ENCODE measurements around the gene ERGIC1. TPM values are rescaled to one million over a fixed set of nuclear protein-coding genes. Genes with fewer than 3 reads are reported as not detected.
"Not testable (repeated sequence)": the region's sequence is repeated elsewhere in the genome, so short reads cannot be mapped to it uniquely, and the experiment has no call there.

Gene ERGIC1
- total RNA-seq, 1 experiment from 2014 or later = 28.7 TPM

GRCh38 chr5:172841256-172841655, 7.2 kb downstream of the ERGIC1 start:
- DNase-seq (ENCODE audit: low spot score) = peak; percentile 82
- in situ Hi-C loops (cut with HindIII; ENCODE audit: low sequenced_read_pairs) = no loop called here

DNA sequence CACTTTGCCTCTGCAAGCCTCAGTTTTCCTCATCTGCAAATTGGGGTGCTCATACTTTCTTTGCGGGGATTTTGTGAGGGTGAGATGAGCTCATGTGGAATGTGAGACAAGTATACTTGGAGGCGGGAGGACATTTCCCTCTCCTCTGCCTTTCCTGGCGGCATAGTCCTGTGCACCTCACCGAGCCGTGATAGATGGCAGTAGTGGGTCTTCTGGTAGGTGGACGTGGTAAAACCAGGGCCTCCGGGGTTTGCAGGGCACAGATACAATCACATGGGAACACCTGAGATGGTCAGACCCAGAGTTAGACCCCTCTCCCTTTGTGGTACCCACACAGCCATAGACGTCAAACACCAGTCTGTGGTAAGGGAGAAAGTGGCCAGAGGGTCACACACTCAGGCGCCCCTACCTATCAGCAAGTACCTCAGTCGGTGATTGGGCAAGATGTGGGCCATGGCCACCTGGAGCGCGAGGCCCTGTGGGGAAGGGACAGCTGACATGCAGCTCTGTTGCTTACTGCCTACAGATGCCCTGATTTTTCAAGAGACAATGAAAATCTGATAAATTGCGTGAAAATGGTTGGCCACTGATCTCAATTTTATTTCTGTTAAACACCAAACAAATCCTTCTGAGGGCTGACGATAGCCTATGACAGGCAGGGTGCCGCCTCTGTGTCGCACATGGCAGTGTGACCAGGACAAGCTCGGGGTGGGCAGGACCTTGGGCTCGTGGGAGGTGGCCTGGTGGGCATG, 9.9 kb downstream of the ERGIC1 start:
- in situ Hi-C loops (cut with HindIII; ENCODE audit: low sequenced_read_pairs) = no loop called here

DNA sequence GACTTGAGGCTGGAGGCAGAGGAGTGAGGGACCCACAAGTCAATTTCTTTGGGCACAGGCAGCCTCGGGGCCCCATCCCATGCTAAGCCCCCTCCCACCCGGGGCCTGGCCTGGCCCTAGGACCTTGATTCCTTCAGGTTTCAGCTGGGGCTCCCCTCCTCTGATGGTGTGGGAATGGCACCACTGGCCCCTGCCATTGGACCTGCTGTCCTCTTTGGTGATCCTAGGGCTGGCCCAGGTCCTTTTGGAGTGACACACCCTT, 10.5 kb downstream of the ERGIC1 start:
- in situ Hi-C loops (cut with HindIII; ENCODE audit: low sequenced_read_pairs) = no loop called here
- DNase-seq (ENCODE audit: low spot score) = no peak

More for the DNA sequence above, 9.9 kb downstream of the ERGIC1 start:
- peak; percentile 70 for DNase-seq (ENCODE audit: low spot score)

DNA sequence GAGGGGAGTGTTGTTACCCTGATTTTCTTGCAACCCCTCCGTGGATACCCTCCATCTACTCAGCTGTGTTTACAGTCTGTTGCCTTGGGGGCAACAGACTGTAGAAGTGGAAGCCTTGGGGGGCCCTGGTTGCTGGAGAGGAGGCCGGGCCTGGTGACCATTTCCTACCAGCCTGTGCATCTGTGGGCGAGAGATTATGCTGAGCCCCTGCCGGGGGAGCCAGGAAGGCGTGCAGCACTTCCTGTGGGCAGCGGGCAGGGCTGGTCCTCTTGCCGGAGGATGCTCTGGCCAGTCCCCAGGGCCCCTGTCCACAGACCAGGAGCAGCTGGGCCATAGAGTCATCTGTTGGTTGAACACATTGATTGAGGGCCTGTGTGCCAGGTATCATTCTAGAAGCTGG, 11.1 kb downstream of the ERGIC1 start:
- DNase-seq (ENCODE audit: low spot score) = peak; percentile 54
- in situ Hi-C loops (cut with HindIII; ENCODE audit: low sequenced_read_pairs) = no loop called here

GRCh38 chr5:172845576-172845975, 11.5 kb downstream of the ERGIC1 start:
- in situ Hi-C loops (cut with HindIII; ENCODE audit: low sequenced_read_pairs) = no loop called here
- DNase-seq (ENCODE audit: low spot score) = no peak

DNA sequence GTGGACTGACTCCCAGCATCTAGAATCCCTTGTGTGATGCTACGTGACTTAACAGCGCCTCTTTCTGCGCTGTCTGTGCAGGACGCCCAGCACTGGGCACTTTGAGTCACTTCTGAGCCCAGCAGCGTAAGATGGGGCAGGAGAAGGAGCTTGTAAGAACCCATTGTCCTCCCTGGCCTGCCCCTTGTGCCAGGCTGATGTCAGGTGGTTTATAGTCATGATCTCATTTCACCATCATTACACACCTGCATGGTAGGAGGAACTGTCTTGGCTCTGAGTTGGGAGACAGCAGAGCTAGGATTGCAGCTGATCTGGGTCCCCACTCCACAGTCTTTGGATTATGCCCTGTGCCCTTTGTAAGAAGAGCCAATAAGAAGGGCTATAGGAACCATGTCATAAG, 12.2 kb downstream of the ERGIC1 start:
- in situ Hi-C loops (cut with HindIII; ENCODE audit: low sequenced_read_pairs) = no loop called here
- DNase-seq (ENCODE audit: low spot score) = no peak

DNA sequence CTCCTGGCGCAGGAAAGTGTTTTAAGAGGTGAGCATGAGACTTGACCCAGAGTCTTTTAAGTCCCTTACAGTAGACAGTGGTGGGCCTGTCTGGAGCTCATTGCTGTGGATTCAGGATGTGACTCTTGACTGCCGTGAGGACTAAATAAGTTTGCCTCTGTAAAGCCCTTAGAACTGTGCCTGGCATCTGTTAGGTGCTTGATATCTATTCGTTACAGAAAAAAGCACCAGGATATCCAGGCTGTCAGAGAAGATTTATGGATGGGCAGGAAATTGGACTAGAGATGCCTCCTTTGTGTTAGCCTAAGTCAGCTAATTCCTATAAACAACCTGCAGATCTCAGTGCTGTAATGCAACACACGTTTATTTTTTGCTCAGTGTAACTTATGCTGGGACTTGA, 12.6 kb downstream of the ERGIC1 start:
- in situ Hi-C loops (cut with HindIII; ENCODE audit: low sequenced_read_pairs) = no loop called here
- DNase-seq (ENCODE audit: low spot score) = no peak

DNA sequence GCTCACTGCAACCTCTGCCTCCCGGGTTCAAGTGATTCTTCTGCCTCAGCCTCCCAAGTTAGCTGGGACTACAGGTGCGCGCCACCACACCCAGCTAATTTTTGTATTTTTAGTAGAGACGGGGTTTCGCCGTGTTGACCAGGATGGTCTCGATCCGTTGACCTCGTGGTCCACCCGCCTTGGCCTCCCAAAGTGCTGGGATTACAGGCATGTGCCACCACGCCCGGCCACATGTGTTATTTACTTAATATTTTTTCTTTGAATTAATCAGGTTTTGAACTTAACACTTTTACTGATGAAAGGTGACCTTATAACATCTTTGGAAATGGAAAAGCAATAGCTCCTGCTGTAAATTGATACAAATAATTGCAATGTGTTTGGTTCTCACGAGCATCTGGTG, 13.5 kb downstream of the ERGIC1 start:
- DNase-seq (ENCODE audit: low spot score); in situ Hi-C loops (cut with HindIII; ENCODE audit: low sequenced_read_pairs): not testable (repeated sequence)

DNA sequence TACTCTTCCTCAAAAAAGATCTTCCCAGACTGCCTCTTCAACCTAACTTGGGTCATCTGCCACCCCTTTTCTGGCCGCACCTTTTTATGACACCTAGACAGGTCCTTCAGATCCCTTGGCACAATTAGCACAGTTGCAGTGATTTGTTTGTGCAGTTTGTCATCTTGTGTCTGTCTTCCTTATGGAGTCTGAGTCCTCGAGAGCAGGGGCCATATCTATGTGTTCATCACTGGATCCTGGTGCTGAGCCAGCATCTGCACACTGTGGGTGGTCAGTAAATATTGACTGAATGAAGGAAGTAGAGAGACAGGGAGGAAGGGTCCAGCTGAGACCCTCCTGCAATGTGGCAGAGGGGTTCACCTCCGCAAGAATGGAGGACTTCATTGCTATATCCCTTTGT, 14.4 kb downstream of the ERGIC1 start:
- in situ Hi-C loops (cut with HindIII; ENCODE audit: low sequenced_read_pairs) = no loop called here
- no peak for DNase-seq (ENCODE audit: low spot score)

DNA sequence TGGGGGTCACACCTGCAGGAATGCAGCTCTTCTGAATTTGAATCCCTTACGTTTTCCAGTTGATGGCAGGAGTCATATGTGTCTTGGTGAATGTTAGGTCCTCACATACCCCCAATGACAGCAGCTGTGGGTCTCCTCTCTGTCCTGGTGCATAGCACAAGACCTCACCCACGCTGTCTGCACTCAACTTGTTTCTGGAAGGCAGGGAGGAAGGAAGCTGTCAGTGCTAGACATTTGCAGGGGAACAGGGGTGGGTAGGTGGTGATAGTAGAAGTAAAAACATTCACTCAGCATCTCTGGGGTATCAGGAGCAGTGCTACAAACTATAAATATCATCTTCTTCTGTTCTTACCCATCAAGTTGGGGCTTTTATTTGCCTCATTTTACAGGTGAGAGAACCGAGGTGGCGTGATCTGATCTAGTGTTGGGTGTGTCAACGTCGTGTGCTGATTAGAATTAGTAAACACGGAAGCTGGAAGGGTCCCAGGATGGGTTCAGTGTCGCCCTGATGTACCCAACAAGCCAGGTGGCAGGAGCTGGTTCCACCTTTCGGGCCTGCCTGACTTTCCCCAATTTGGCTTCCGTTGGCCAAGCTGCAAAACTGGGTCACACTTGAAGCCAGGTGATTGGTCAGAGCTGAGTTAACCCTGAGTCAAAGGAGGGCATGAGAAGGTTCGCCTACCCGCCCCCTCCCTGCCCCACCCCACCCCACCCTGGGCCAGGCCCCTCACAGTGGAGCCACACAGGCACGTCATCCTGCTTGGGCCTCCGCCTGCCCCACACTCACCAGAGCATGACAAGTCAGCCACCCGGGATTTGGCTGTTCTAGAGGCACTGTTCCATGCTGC, 15.8 kb downstream of the ERGIC1 start:
- peak; percentile 59 for DNase-seq (ENCODE audit: low spot score)
- in situ Hi-C loops (cut with HindIII; ENCODE audit: low sequenced_read_pairs) = no loop called here

DNA sequence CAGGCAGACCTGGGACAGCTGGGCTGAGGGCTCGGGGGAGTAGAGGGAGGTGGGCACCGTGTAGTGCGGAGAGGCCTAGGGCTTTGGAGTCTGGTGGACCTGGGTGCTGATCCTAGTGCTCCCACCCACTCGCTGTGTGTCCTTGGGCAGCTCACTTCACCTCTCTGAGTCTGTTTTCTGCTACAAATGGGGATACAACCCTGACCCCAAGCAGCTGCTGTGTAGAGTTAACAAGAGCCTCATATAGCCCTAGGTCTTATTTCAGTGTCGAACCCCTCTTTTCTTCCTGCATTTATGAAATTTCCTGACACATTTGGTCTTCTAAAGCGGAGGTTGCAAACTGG, 16.4 kb downstream of the ERGIC1 start:
- in situ Hi-C loops (cut with HindIII; ENCODE audit: low sequenced_read_pairs) = no loop called here
- no peak for DNase-seq (ENCODE audit: low spot score)

DNA sequence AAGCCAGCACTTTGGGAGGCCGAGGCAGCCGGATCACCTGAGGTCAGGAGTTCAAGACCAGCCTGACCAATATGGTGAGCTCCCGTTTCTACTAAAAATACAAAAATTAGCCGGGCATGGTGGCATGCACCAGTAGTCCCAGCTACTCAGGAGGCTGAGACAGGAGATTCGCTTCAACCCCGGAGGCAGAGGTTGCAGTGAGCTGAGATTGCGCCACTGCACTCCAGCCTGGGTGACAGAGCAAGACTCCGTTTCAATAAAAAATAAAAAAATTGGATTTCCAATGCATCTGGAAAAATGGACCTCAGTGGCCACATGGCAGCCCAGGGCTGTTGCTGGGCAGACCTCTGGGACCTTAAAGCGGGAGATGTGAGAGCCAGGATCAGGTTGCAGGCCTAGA, 17.2 kb downstream of the ERGIC1 start:
- in situ Hi-C loops (cut with HindIII; ENCODE audit: low sequenced_read_pairs); DNase-seq (ENCODE audit: low spot score): not testable (repeated sequence)

- in situ Hi-C loops (cut with HindIII; ENCODE audit: low sequenced_read_pairs) = no loop called here
- no peak for DNase-seq (ENCODE audit: low spot score)
Observed at GRCh38 chr5:172852490-172853354, 18.7 kb downstream of the ERGIC1 start.

DNA sequence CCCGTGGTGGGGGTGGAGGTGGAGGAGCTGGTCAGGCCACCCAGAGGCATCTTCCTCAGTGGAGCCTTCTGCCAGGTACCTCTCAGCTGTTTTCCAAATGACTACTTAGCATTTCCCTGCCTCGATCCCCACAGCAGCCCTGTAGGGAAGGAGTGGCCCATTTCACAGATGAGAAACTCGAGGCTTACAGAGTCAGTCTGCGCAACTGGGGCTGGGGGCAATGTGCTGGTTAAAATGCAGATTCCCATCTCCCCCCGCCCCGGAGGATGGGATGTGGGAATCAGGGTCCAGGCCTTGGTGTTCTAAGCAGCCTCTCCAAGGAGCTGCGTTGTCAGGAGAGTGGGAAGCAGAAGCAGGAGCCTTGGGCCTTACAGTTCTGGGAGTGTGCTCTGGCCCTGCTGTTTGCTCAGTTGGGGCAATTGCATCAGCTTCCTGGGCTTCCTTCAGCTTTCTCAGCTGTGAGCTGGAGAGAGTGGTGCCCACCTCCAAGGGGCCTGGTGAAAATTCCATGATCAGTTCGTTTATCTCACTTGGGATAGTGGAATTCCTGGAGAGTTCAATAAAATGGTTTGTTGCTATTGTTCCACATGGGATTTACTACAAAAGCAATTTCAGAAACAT, 19.4 kb downstream of the ERGIC1 start:
- no peak for DNase-seq (ENCODE audit: low spot score)
- in situ Hi-C loops (cut with HindIII; ENCODE audit: low sequenced_read_pairs) = no loop called here

GRCh38 chr5:172854451-172854871, 20.4 kb downstream of the ERGIC1 start:
- no peak for DNase-seq (ENCODE audit: low spot score)
- in situ Hi-C loops (cut with HindIII; ENCODE audit: low sequenced_read_pairs) = no loop called here

GRCh38 chr5:172854971-172855370, 20.9 kb downstream of the ERGIC1 start:
- no peak for DNase-seq (ENCODE audit: low spot score)
- in situ Hi-C loops (cut with HindIII; ENCODE audit: low sequenced_read_pairs) = no loop called here

DNA sequence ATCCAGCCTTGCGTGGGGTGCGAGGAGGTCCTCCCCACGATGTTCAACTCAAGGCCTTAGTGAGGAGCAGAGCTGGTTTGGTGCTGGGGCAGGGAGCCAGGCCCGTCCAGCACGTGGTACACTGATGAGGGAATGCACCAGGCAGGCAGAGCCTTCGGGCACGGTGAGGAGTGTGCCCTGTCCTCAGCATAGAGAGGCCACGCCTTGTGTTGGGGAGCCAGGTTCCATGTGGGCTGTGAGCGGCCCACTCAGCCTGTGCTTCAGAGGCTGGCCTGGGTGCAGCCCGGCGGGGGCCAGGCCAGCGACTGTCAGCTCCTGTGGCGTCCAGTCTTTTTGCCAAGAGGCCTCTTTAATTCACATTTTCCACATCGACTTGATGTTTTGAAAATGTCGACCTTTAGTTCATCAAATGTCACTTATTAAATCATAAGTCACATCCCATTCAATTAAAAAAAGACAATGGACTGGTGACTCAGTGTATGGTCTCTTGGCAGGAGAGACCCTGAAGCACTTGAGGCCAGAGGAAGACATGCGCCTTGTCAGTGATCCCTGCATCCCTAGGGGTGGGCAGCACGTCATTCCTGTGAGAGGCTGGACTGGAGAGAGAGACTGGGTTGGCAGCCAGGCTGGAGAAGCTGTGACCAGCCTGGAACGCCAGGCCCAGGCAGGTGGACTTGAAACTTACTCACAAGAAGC, 21.7 kb downstream of the ERGIC1 start:
- peak; percentile 75 for DNase-seq (ENCODE audit: low spot score)
- in situ Hi-C loops (cut with HindIII; ENCODE audit: low sequenced_read_pairs) = no loop called here

GRCh38 chr5:172856336-172856735, 22.3 kb downstream of the ERGIC1 start:
- DNase-seq (ENCODE audit: low spot score) = no peak
- in situ Hi-C loops (cut with HindIII; ENCODE audit: low sequenced_read_pairs) = no loop called here

DNA sequence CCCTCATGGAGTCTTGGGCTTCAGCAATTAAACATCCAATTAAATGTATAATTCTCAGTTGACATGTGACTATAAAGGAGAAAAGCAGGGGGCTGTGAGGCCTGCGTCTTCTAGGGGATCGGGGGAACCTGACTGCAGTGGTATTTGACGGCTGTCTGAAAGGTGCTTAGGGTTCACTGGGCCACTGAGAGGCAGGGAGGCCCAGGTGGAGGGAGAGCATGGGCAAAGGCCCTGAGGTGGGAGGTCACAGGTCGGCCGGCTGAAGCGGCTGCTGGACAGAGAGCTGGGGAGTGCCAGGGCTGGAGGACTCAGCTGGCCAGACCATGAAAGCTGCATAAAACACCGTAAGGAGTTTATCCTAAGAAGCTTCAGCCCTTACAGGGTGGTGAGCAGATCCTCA, 23.9 kb downstream of the ERGIC1 start:
- in situ Hi-C loops (cut with HindIII; ENCODE audit: low sequenced_read_pairs) = no loop called here

More for the DNA sequence above, 23.9 kb downstream of the ERGIC1 start:
- no peak for DNase-seq (ENCODE audit: low spot score)

Data from G401 (cell line).